GM23338 (cell line): ENCODE data around the gene OR2T6. TPM values are rescaled to one million over a fixed set of nuclear protein-coding genes. Genes with fewer than 3 reads are reported as not detected.

Source experiments
- ATAC-seq: fragments of 200-7000 bp; cut with Tn5 transposase; 3 replicates; pipeline ENCODE4 v1.9.1; 2020
- DNase-seq: peaks from one replicate; pipeline ENCODE4 v3.0.0-alpha.2; 2015; ENCODE audit warnings: low spot score
- H2AFZ ChIP-seq: fragments of 200-600 bp; sonication (generic); 2 replicates; pipeline ENCODE4 v1.8.0; 2016; ENCODE audit warnings: antibody characterized with exemption, mild to moderate bottlenecking, moderate library complexity
- H3F3A ChIP-seq: fragments of 200-600 bp; sonication (generic); replicated peaks from 2 replicates; pipeline ENCODE4 v1.8.0; 2017; ENCODE audit warnings: antibody characterized with exemption, mixed run types, low read depth
- H3K27ac ChIP-seq: fragments of 200-600 bp; sonication (generic); 2 replicates; pipeline ENCODE4 v1.6.1; 2016; ENCODE audit warnings: low read depth
- H3K27me3 ChIP-seq: fragments of 200-600 bp; sonication (generic); 2 replicates; pipeline ENCODE4 v1.8.0; 2016; ENCODE audit warnings: mild to moderate bottlenecking, mixed run types, moderate library complexity; ENCODE audit not compliant: insufficient read depth
- H3K36me3 ChIP-seq: fragments of 200-600 bp; sonication (generic); 2 replicates; pipeline ENCODE4 v1.8.0; 2016; ENCODE audit warnings: mild to moderate bottlenecking; ENCODE audit not compliant: insufficient read depth
- H3K4me1 ChIP-seq: fragments of 200-600 bp; sonication (generic); 2 replicates; pipeline ENCODE4 v1.8.0; 2016; ENCODE audit warnings: mild to moderate bottlenecking, moderate library complexity; ENCODE audit not compliant: insufficient read depth
- H3K4me2 ChIP-seq: fragments of 200-600 bp; sonication (generic); 2 replicates; pipeline ENCODE4 v1.7.1; 2017; ENCODE audit warnings: mixed run types
- H3K4me3 ChIP-seq: fragments of 200-600 bp; sonication (generic); 2 replicates; pipeline ENCODE4 v1.6.1; 2016; ENCODE audit warnings: mixed run types
- H3K79me2 ChIP-seq: fragments of 200-600 bp; sonication (generic); replicated peaks from 2 replicates; pipeline ENCODE4 v1.8.0; 2017; ENCODE audit warnings: mild to moderate bottlenecking; ENCODE audit not compliant: insufficient read depth
- H3K9me2 ChIP-seq: fragments of 200-600 bp; sonication (generic); 2 replicates; pipeline ENCODE4 v1.8.0; 2017; ENCODE audit not compliant: insufficient read depth
- H4K20me1 ChIP-seq: fragments of 200-600 bp; sonication (generic); replicated peaks from 2 replicates; pipeline ENCODE4 v1.8.0; 2017; ENCODE audit warnings: mild to moderate bottlenecking; ENCODE audit not compliant: insufficient read depth
- H3K27ac Mint-ChIP-seq: 2 replicates; pipeline ENCODE4 v1.8.0; 2020; ENCODE audit warnings: inconsistent platforms, mild to moderate bottlenecking, moderate library complexity, mixed read lengths
- H3K27me3 Mint-ChIP-seq: 3 replicates; pipeline ENCODE4 v1.8.0; 2022; ENCODE audit warnings: low read depth, mild to moderate bottlenecking, moderate library complexity, mixed read lengths, inconsistent platforms; ENCODE audit not compliant: insufficient read depth, poor library complexity
- H3K36me3 Mint-ChIP-seq: 3 replicates; pipeline ENCODE4 v1.8.0; 2021; ENCODE audit warnings: low read depth, mild to moderate bottlenecking, inconsistent platforms, moderate library complexity, mixed read lengths
- H3K4me1 Mint-ChIP-seq: 3 replicates; pipeline ENCODE4 v1.8.0; 2020; ENCODE audit warnings: mild to moderate bottlenecking, inconsistent platforms, mixed read lengths
- H3K4me3 Mint-ChIP-seq: 3 replicates; pipeline ENCODE4 v1.8.0; 2021; ENCODE audit warnings: moderate library complexity, mild to moderate bottlenecking, inconsistent platforms, mixed read lengths
- H3K9me3 Mint-ChIP-seq: 3 replicates; pipeline ENCODE4 v1.8.0; 2020; ENCODE audit warnings: moderate library complexity, mild to moderate bottlenecking, inconsistent platforms, mixed read lengths
- CREB1 ChIP-seq: fragments of 250-450 bp; sonication (Bioruptor Pico); IDR thresholded peaks from 2 replicates; pipeline ENCODE4 v1.5.0; 2020; ENCODE audit warnings: low read depth, mild to moderate bottlenecking, moderate library complexity
- CTCF ChIP-seq, 2 experiments: fragments of 200-600 bp in 1 of 2; sonication (generic) in 1 of 2; conservative IDR thresholded peaks; 2 replicates each; pipeline versions ENCODE4 v1.5.1 to v1.6.1; 2016 to 2017; ENCODE audit warnings: antibody characterized with exemption in 2 of 2, low read depth in 2 of 2, mild to moderate bottlenecking in 2 of 2, moderate library complexity in 1 of 2
- ETS1 ChIP-seq: IDR thresholded peaks from 2 replicates; pipeline ENCODE4 v1.6.1; 2016; ENCODE audit warnings: antibody characterized with exemption
- EZH2 ChIP-seq: fragments of 200-600 bp; sonication (generic); IDR thresholded peaks from one replicate; pipeline ENCODE4 v1.8.0; 2017; ENCODE audit warnings: antibody characterized with exemption, mild to moderate bottlenecking, low read depth; ENCODE audit not compliant: unreplicated experiment
- EZH2phosphoT487 ChIP-seq: fragments of 200-600 bp; sonication (generic); IDR thresholded peaks from one replicate; pipeline ENCODE4 v1.8.1; 2018; ENCODE audit warnings: antibody characterized with exemption; ENCODE audit not compliant: unreplicated experiment
- NANOG ChIP-seq: IDR thresholded peaks from 2 replicates; pipeline ENCODE4 v1.6.1; 2016; ENCODE audit warnings: antibody characterized with exemption, borderline replicate concordance
- POLR2AphosphoS5 ChIP-seq: IDR thresholded peaks from 2 replicates; pipeline ENCODE4 v1.6.1; 2016; ENCODE audit warnings: antibody characterized with exemption, low read depth
- REST ChIP-seq: IDR thresholded peaks from one replicate; pipeline ENCODE4 v1.6.1; 2018; ENCODE audit warnings: antibody characterized with exemption; ENCODE audit not compliant: unreplicated experiment
- STAT1 ChIP-seq: IDR thresholded peaks from one replicate; pipeline ENCODE4 v1.6.1; 2016; ENCODE audit warnings: antibody characterized with exemption; ENCODE audit not compliant: unreplicated experiment
- ZNF114 ChIP-seq: fragments of 250-450 bp; sonication (Bioruptor Pico); IDR thresholded peaks from 2 replicates; pipeline ENCODE4 v1.5.0; 2020; ENCODE audit warnings: mild to moderate bottlenecking, moderate library complexity
- ZNF331 ChIP-seq: fragments of 250-450 bp; sonication (Bioruptor Pico); IDR thresholded peaks from 2 replicates; pipeline ENCODE4 v1.5.0; 2020; ENCODE audit warnings: low read depth, mild to moderate bottlenecking, moderate library complexity
- ZNF462 ChIP-seq: fragments of 250-450 bp; sonication (Bioruptor Pico); IDR thresholded peaks from 2 replicates; pipeline ENCODE4 v1.5.0; 2020; ENCODE audit warnings: mild to moderate bottlenecking, moderate library complexity
- polyA plus RNA-seq: library from polyadenylated mRNA; unstranded; fragments of >200 nt; fragmentation: Nextera tagmentation; extraction: Ambion mirVana; gene quantifications from 2 replicates; pipeline ENCODE4 v1.2.1, GENCODE V29; 2016
- total RNA-seq: library from RNA; depleted of rRNA; stranded (reverse); fragments of >200 nt; shearing (Covaris generic); gene quantifications from 2 replicates; pipeline ENCODE4 v1.2.3, GENCODE V29; 2014

OR2T6 gene
- total and polyA plus RNA-seq, 2 experiments from 2014 or later: not detected

- Histone ChIP-seq H3K4me3 (no peak overlapping the region), H3K27ac (no peak overlapping the region), H2AFZ (no peak overlapping the region), H3K9me2 (no peaks in the 10 kb centered on the region), H3K4me2 (no peak overlapping the region), H3K4me1 (no peaks in the 10 kb centered on the region), H3K27me3 (no peaks in the 10 kb centered on the region), H3K79me2 (no peaks in the 10 kb centered on the region), H4K20me1 (no peaks in the 10 kb centered on the region), H3F3A (no peaks in the 10 kb centered on the region), H3K36me3 (no peaks in the 10 kb centered on the region)
- Mint-ChIP-seq H3K4me1 (no peaks in the 10 kb centered on the region), H3K27me3 (peaks cover 2% of the 10 kb centered on the region), H3K36me3 (peaks cover 11% of the 10 kb centered on the region; the same call in 1 of the 3 replicates), H3K9me3 (peaks cover 69% of the 10 kb centered on the region), H3K27ac (no peak overlapping the region), H3K4me3 (no peak overlapping the region)
- TF ChIP-seq EZH2phosphoT487 (no peak), CREB1 (CRISPR knock-in tag) (no peak), ZNF114 (CRISPR knock-in tag) (no peak), ETS1 (no peak), EZH2 (no peak), ZNF462 (CRISPR knock-in tag) (no peak), REST (no peak), STAT1 (no peak), CTCF (conservative IDR thresholded peaks at IDR 0.05; ENCODE audit: low read depth in 2 of 2) (no peak), ZNF331 (CRISPR knock-in tag) (no peak), POLR2AphosphoS5 (no peak), NANOG (no peak)
- DNase-seq (no peak), ATAC-seq (no peak)
Observed at GRCh38 chr1:248380854-248381253, 5.3 kb downstream of the OR2T6 start.
